ENCODE results near the gene LY9. TPM values are rescaled to one million over a fixed set of nuclear protein-coding genes. Genes with fewer than 3 reads are reported as not detected.

LY9 gene
- not detected for total RNA-seq
- not detected for polyA plus RNA-seq (2013, experiment 1 of 2)
- polyA plus RNA-seq (2013, experiment 2 of 2) = not detected
- long read RNA-seq, experiment 1 = 0 reads
- long read RNA-seq, experiment 2 = 0 reads
- long read RNA-seq, experiment 3 = 0 reads
- long read RNA-seq, experiment 4 = 0 reads

- Histone ChIP-seq H3K36me3 (ENCODE audit: control insufficient read depth, insufficient read depth, low read length) (no peaks in the 10 kb centered on the region), H3K4me1 (ENCODE audit: control insufficient read depth, insufficient read depth, low read length) (no peaks in the 10 kb centered on the region), H3K27ac (ENCODE audit: low read depth, low read length) (no peak within 1 kb of the TSS), H3K9me3 (ENCODE audit: control insufficient read depth, low read length) (peaks cover 8% of the 10 kb centered on the region), H3K9ac (ENCODE audit: extremely low read depth, low read length, poor library complexity, severe bottlenecking) (no peak within 1 kb of the TSS), H3K27me3 (ENCODE audit: control insufficient read depth, insufficient read depth, low read length, poor library complexity, severe bottlenecking) (no peaks in the 10 kb centered on the region), H3K4me3 (ENCODE audit: low read length) (no peak within 1 kb of the TSS)
- no peak for TF ChIP-seq CTCF (conservative IDR thresholded peaks at IDR 0.05)
- H3K9me3 Mint-ChIP-seq = no peaks in the 10 kb centered on the region
- no peak within 1 kb of the TSS for H3K27ac Mint-ChIP-seq
- H3K36me3 Mint-ChIP-seq (ENCODE audit: low read depth) = no peaks in the 10 kb centered on the region
- WGBS, 2 experiments (ENCODE audit: insufficient coverage in 1 of 2, insufficient read length in 1 of 2) = 96% methylated on average over 3 to 4 of the region's 4 CpGs
- no peak within 1 kb of the TSS for H3K4me3 Mint-ChIP-seq
- no peaks in the 10 kb centered on the region for H3K4me1 Mint-ChIP-seq
- no peak for DNase-seq
- H3K27me3 Mint-ChIP-seq (ENCODE audit: insufficient read depth) = no peaks in the 10 kb centered on the region
Measured at GRCh38 chr1:160795951-160796383, at the start of gene LY9. Gene LY9, plus strand, starts transcription at chr1:160796174. Its CDS starts 14 bp downstream, at chr1:160796188.

GRCh38 chr1:160746836-160747500, 49.0 kb upstream of the LY9 start:
- no peaks in the 10 kb centered on the region for H3K9me3 ChIP-seq (ENCODE audit: control insufficient read depth, low read length)
- no peaks in the 10 kb centered on the region for H3K36me3 ChIP-seq (ENCODE audit: control insufficient read depth, insufficient read depth, low read length)
- no peak overlapping the region for H3K4me3 Mint-ChIP-seq
- H3K9me3 Mint-ChIP-seq = no peaks in the 10 kb centered on the region
- H3K27me3 ChIP-seq (ENCODE audit: control insufficient read depth, insufficient read depth, low read length, poor library complexity, severe bottlenecking) = peaks cover 13% of the 10 kb centered on the region
- H3K9ac ChIP-seq (ENCODE audit: extremely low read depth, low read length, poor library complexity, severe bottlenecking) = no peak overlapping the region
- 73 to 75% methylated on average over 2 to 7 of the region's 7 CpGs for WGBS, 2 experiments (ENCODE audit: insufficient coverage in 1 of 2, insufficient read length in 1 of 2)
- peaks cover 16% of the 10 kb centered on the region for H3K27me3 Mint-ChIP-seq (ENCODE audit: insufficient read depth)
- H3K36me3 Mint-ChIP-seq (ENCODE audit: low read depth) = no peaks in the 10 kb centered on the region
- no peak overlapping the region for H3K27ac ChIP-seq (ENCODE audit: low read depth, low read length)
- DNase-seq = no peak
- H3K27ac Mint-ChIP-seq = no peak overlapping the region
- H3K4me3 ChIP-seq (ENCODE audit: low read length) = no peak overlapping the region
- no peak for TF ChIP-seq CTCF (conservative IDR thresholded peaks at IDR 0.05)
- H3K4me1 Mint-ChIP-seq = peaks cover 14% of the 10 kb centered on the region
- H3K4me1 ChIP-seq (ENCODE audit: control insufficient read depth, insufficient read depth, low read length) = no peaks in the 10 kb centered on the region

- no peak for DNase-seq
- Mint-ChIP-seq H3K27me3 (ENCODE audit: insufficient read depth) (peaks cover 16% of the 10 kb centered on the region), H3K9me3 (no peaks in the 10 kb centered on the region), H3K36me3 (ENCODE audit: low read depth) (no peaks in the 10 kb centered on the region), H3K4me3 (no peak overlapping the region), H3K4me1 (peaks cover 9% of the 10 kb centered on the region), H3K27ac (no peak overlapping the region)
- no peaks in the 10 kb centered on the region for H3K9me3 ChIP-seq (ENCODE audit: control insufficient read depth, low read length)
- H3K27me3 ChIP-seq (ENCODE audit: control insufficient read depth, insufficient read depth, low read length, poor library complexity, severe bottlenecking) = peaks cover 13% of the 10 kb centered on the region
- no peak overlapping the region for H3K27ac ChIP-seq (ENCODE audit: low read depth, low read length)
- H3K4me3 ChIP-seq (ENCODE audit: low read length) = no peak overlapping the region
- no peak overlapping the region for H3K9ac ChIP-seq (ENCODE audit: extremely low read depth, low read length, poor library complexity, severe bottlenecking)
- H3K36me3 ChIP-seq (ENCODE audit: control insufficient read depth, insufficient read depth, low read length) = no peaks in the 10 kb centered on the region
- H3K4me1 ChIP-seq (ENCODE audit: control insufficient read depth, insufficient read depth, low read length) = no peaks in the 10 kb centered on the region
- TF ChIP-seq CTCF (conservative IDR thresholded peaks at IDR 0.05) = no peak
Measured at GRCh38 chr1:160747717-160748116, 48.3 kb upstream of the LY9 start.

Measured in endodermal cell (in vitro differentiated cells).